Trophoblast cell (in vitro differentiated cells and primary cell): Measurements from ENCODE around the gene DGKE.
A peak's percentile ranks its signal among the peaks of the same experiment; 100 is the strongest.

Source experiments
- DNase-seq, 2 donors: peaks; one replicate each; pipeline ENCODE4 v3.0.0-alpha.2; 2016
- H2AFZ ChIP-seq: 2 replicates; pipeline ENCODE4 v1.6.1; 2013; ENCODE audit warnings: low read length, moderate library complexity, mild to moderate bottlenecking; ENCODE audit not compliant: insufficient read depth, poor library complexity
- H2AK5ac ChIP-seq: 2 replicates; pipeline ENCODE4 v1.6.1; 2013; ENCODE audit warnings: mild to moderate bottlenecking, low read length
- H2BK120ac ChIP-seq: 2 replicates; pipeline ENCODE4 v1.6.1; 2013; ENCODE audit warnings: low read length, mild to moderate bottlenecking, moderate library complexity; ENCODE audit not compliant: insufficient read depth, poor library complexity
- H2BK12ac ChIP-seq: 2 replicates; pipeline ENCODE4 v1.6.1; 2013; ENCODE audit warnings: mild to moderate bottlenecking, low read length, moderate library complexity
- H2BK5ac ChIP-seq: 2 replicates; pipeline ENCODE4 v1.6.1; 2013; ENCODE audit warnings: low read length, low read depth, moderate library complexity, mild to moderate bottlenecking; ENCODE audit not compliant: poor library complexity
- H3K14ac ChIP-seq: 2 replicates; pipeline ENCODE4 v1.6.1; 2013; ENCODE audit warnings: mild to moderate bottlenecking, low read length
- H3K18ac ChIP-seq: 2 replicates; pipeline ENCODE4 v1.6.1; 2013; ENCODE audit warnings: mild to moderate bottlenecking, low read length
- H3K23ac ChIP-seq: 2 replicates; pipeline ENCODE4 v1.6.1; 2013; ENCODE audit warnings: low read length
- H3K27ac ChIP-seq: 2 replicates; pipeline ENCODE4 v1.5.1; 2013; ENCODE audit warnings: low read depth, mild to moderate bottlenecking, inconsistent platforms, low read length, moderate library complexity
- H3K27me3 ChIP-seq: 2 replicates; pipeline ENCODE4 v1.6.1; 2013; ENCODE audit warnings: inconsistent platforms, mild to moderate bottlenecking, low read length, moderate library complexity; ENCODE audit not compliant: insufficient read depth
- H3K36me3 ChIP-seq, 2 experiments: 1 replicate in 1 of 2; 2 replicates in 1 of 2; pipeline ENCODE4 v1.6.1; 2013; ENCODE audit warnings: low read length in 2 of 2, mild to moderate bottlenecking in 2 of 2, moderate library complexity in 1 of 2; ENCODE audit not compliant: insufficient read depth in 2 of 2, control insufficient read depth in 1 of 2
- H3K4ac ChIP-seq: 2 replicates; pipeline ENCODE4 v1.6.1; 2013; ENCODE audit warnings: low read depth, mild to moderate bottlenecking, low read length, moderate library complexity
- H3K4me1 ChIP-seq, 2 experiments: 1 replicate in 1 of 2; 2 replicates in 1 of 2; pipeline ENCODE4 v1.6.1; 2013; ENCODE audit warnings: low read length in 2 of 2, mild to moderate bottlenecking in 2 of 2, moderate library complexity in 1 of 2; ENCODE audit not compliant: insufficient read depth in 2 of 2, control insufficient read depth in 1 of 2
- H3K4me2 ChIP-seq: 2 replicates; pipeline ENCODE4 v1.6.1; 2013; ENCODE audit warnings: inconsistent platforms, mild to moderate bottlenecking, low read length, moderate library complexity
- H3K4me3 ChIP-seq: 2 replicates; pipeline ENCODE4 v1.5.1; 2013; ENCODE audit warnings: mild to moderate bottlenecking, low read depth, low read length, inconsistent platforms
- H3K79me1 ChIP-seq: one replicate; pipeline ENCODE4 v1.6.1; 2013; ENCODE audit warnings: low read length
- H3K79me2 ChIP-seq: 2 replicates; pipeline ENCODE4 v1.6.1; 2013; ENCODE audit warnings: low read length, mild to moderate bottlenecking; ENCODE audit not compliant: control insufficient read depth, insufficient read depth, poor library complexity
- H3K9ac ChIP-seq: 2 replicates; pipeline ENCODE4 v1.6.1; 2013; ENCODE audit warnings: mild to moderate bottlenecking, low read length
- H3K9me3 ChIP-seq: 2 replicates; pipeline ENCODE4 v1.6.1; 2013; ENCODE audit warnings: low read depth, mild to moderate bottlenecking, control low read depth, inconsistent platforms, low read length; ENCODE audit not compliant: insufficient read depth
- H4K12ac ChIP-seq: 2 replicates; pipeline ENCODE4 v1.6.1; 2013; ENCODE audit warnings: low read depth, mild to moderate bottlenecking, low read length, moderate library complexity
- H4K8ac ChIP-seq: 2 replicates; pipeline ENCODE4 v1.6.1; 2013; ENCODE audit warnings: low read depth, mild to moderate bottlenecking, low read length, moderate library complexity
- H4K91ac ChIP-seq: one replicate; pipeline ENCODE4 v1.6.1; 2013; ENCODE audit warnings: low read depth, mild to moderate bottlenecking, low read length, moderate library complexity
- WGBS: extraction: QIAGEN DNeasy Blood & Tissue Kit; methylation state at CpG from one replicate; pipeline ENCODE4 v1.1.7; 2013; ENCODE audit warnings: missing lambda C conversion rate; ENCODE audit not compliant: insufficient read length, insufficient coverage; ENCODE audit errors: extremely low coverage; 5-methylcytosine and 5-hydroxymethylcytosine counted together

DGKE gene

GRCh38 chr17:56835264-56835585 is 1.3 kb downstream of the DGKE start:
- WGBS = no CpG with 5 or more reads among the region's 7 CpGs

GRCh38 chr17:56838687-56839086 is 4.7 kb downstream of the DGKE start:
- no peak overlapping the region for H2BK5ac ChIP-seq
- H2AFZ ChIP-seq = no peak overlapping the region
- H3K4me1 ChIP-seq = peaks cover 4% of the 10 kb centered on the region in 2 experiments
- H3K9me3 ChIP-seq = no peaks in the 10 kb centered on the region
- H3K27ac ChIP-seq = no peak overlapping the region
- H2AK5ac ChIP-seq = no peak overlapping the region
- DNase-seq = no peak
- H3K4me3 ChIP-seq = no peak overlapping the region
- no peak overlapping the region for H2BK12ac ChIP-seq
- no peak overlapping the region for H4K8ac ChIP-seq
- H3K4ac ChIP-seq = no peak overlapping the region
- H3K14ac ChIP-seq = no peak overlapping the region
- peaks cover 3% of the 10 kb centered on the region for H3K79me2 ChIP-seq
- H3K9ac ChIP-seq = no peak overlapping the region
- H3K18ac ChIP-seq = no peak overlapping the region
- H3K27me3 ChIP-seq = no peaks in the 10 kb centered on the region
- peaks cover 1 to 3% of the 10 kb centered on the region in 2 experiments for H3K36me3 ChIP-seq
- H3K23ac ChIP-seq = no peak overlapping the region
- H4K12ac ChIP-seq = no peak overlapping the region
- H4K91ac ChIP-seq = no peak overlapping the region
- H2BK120ac ChIP-seq = no peak overlapping the region
- H3K79me1 ChIP-seq = peaks cover 5% of the 10 kb centered on the region
- WGBS = no CpG with 5 or more reads among the region's 3 CpGs
- no peak overlapping the region for H3K4me2 ChIP-seq

More at GRCh38 chr17:56835264-56835585, 1.3 kb downstream of the DGKE start:
- H4K8ac ChIP-seq = no peak overlapping the region
- H3K14ac ChIP-seq = no peak overlapping the region
- H3K36me3 ChIP-seq = peaks cover 3 to 4% of the 10 kb centered on the region in 2 experiments
- H3K4me2 ChIP-seq = peak overlapping the region; percentile 86
- no peak overlapping the region for H3K23ac ChIP-seq
- H3K27ac ChIP-seq = no peak overlapping the region
- peaks cover 5% of the 10 kb centered on the region for H3K79me2 ChIP-seq
- no peak overlapping the region for H3K4ac ChIP-seq
- no peak overlapping the region for H3K9ac ChIP-seq
- H3K27me3 ChIP-seq = no peaks in the 10 kb centered on the region
- H4K91ac ChIP-seq = no peak overlapping the region
- no peak overlapping the region for H3K4me3 ChIP-seq
- H3K79me1 ChIP-seq = peaks cover 10% of the 10 kb centered on the region
- H2BK5ac ChIP-seq = no peak overlapping the region
- no peak overlapping the region for H3K18ac ChIP-seq
- H2AFZ ChIP-seq = no peak overlapping the region
- no peak overlapping the region for H4K12ac ChIP-seq
- peaks cover 5 to 6% of the 10 kb centered on the region in 2 experiments for H3K4me1 ChIP-seq
- DNase-seq = no peak
- H2BK120ac ChIP-seq = no peak overlapping the region
- H2AK5ac ChIP-seq = no peak overlapping the region
- H3K9me3 ChIP-seq = no peaks in the 10 kb centered on the region
- H2BK12ac ChIP-seq = no peak overlapping the region

DNA sequence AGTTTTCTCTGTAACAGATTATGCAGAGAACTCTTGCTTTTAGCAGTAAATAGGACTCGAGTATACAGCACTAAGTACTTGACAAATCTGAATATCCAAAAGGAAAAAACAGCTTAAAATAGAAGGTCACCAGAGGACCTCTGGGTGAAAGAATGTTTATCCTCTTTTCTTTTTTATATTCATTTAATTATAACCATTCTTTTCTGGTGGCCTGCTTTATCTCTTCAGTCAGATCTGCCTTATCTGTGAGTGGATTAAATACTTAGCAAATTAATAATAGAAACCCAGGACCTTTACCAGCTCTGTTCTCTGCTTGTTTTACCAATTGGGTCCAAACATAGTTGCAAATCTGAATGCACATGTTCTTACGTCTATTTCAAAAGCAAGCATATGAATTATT is 8.6 kb downstream of the DGKE start:
- WGBS = no CpG with 5 or more reads among the region's 2 CpGs
- H3K18ac ChIP-seq = no peak overlapping the region

GRCh38 chr17:56845934-56846333 is 12.0 kb downstream of the DGKE start:
- no peak overlapping the region for H3K18ac ChIP-seq
- H3K9ac ChIP-seq = no peak overlapping the region
- no peak overlapping the region for H2BK5ac ChIP-seq
- H3K79me1 ChIP-seq = no peaks in the 10 kb centered on the region
- no peak overlapping the region for H4K8ac ChIP-seq
- no peak overlapping the region for H2AK5ac ChIP-seq
- no peak overlapping the region for H3K23ac ChIP-seq
- no peak overlapping the region for H3K14ac ChIP-seq
- H4K91ac ChIP-seq = no peak overlapping the region
- H3K4me3 ChIP-seq = no peak overlapping the region
- H3K9me3 ChIP-seq = no peaks in the 10 kb centered on the region
- no peaks in the 10 kb centered on the region for H3K4me1 ChIP-seq
- H2BK120ac ChIP-seq = no peak overlapping the region
- DNase-seq = no peak
- no peak overlapping the region for H2BK12ac ChIP-seq
- H4K12ac ChIP-seq = no peak overlapping the region
- H3K27ac ChIP-seq = no peak overlapping the region
- H3K79me2 ChIP-seq = no peaks in the 10 kb centered on the region
- no CpG with 5 or more reads among the region's 1 CpG for WGBS
- H3K4ac ChIP-seq = no peak overlapping the region
- peaks cover 3 to 4% of the 10 kb centered on the region in 2 experiments for H3K36me3 ChIP-seq
- H3K27me3 ChIP-seq = no peaks in the 10 kb centered on the region
- no peak overlapping the region for H2AFZ ChIP-seq
- no peak overlapping the region for H3K4me2 ChIP-seq

More for the DNA sequence above, 8.6 kb downstream of the DGKE start:
- Histone ChIP-seq H2AFZ (no peak overlapping the region), H3K4me3 (no peak overlapping the region), H3K27me3 (no peaks in the 10 kb centered on the region), H2BK120ac (no peak overlapping the region), H4K12ac (no peak overlapping the region), H3K4me2 (no peak overlapping the region), H3K36me3 (peaks cover 1 to 3% of the 10 kb centered on the region in 2 experiments), H3K9ac (no peak overlapping the region), H2BK12ac (no peak overlapping the region), H3K9me3 (no peaks in the 10 kb centered on the region), H3K4me1 (no peaks in the 10 kb centered on the region), H4K8ac (no peak overlapping the region), H3K79me2 (no peaks in the 10 kb centered on the region), H3K79me1 (no peaks in the 10 kb centered on the region), H3K23ac (no peak overlapping the region), H2AK5ac (no peak overlapping the region), H2BK5ac (no peak overlapping the region), H3K27ac (no peak overlapping the region), H4K91ac (no peak overlapping the region), H3K4ac (no peak overlapping the region), H3K14ac (no peak overlapping the region)
- no peak for DNase-seq
